Measurements from ENCODE around the gene SMARCAL1.
"Not testable (repeated sequence)": the region's sequence is repeated elsewhere in the genome, so short reads cannot be mapped to it uniquely, and the experiment has no call there.

SMARCAL1 gene

GRCh38 chr2:216502381-216503158 is 90.3 kb downstream of the SMARCAL1 start:
- DNase-seq (ENCODE audit: low read depth), result no peak

DNA sequence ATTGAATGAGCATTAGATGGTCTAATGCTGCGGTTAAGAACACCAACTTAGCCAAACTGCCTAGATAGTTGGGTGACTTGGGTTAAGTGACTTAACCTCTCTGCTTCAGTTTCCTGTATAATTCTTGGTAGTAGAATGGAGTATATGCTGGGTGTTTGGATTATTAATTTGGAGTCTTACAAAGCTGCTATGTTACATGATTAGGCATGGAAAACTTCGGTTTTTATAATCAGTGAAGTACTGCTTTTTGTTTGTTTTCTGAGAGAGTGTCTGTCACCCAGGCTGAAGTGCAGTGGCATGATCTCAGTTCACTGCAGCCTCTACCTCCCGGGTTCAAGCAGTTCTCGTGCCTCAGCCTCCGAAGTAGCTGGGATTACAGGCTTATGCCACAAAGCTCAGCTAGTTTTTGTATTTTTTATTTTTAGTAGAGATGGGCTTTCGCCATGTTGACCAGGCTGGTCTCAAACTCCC is 90.9 kb downstream of the SMARCAL1 start:
- no peak for DNase-seq (ENCODE audit: low read depth)

GRCh38 chr2:216503697-216504375 is 91.6 kb downstream of the SMARCAL1 start:
- no peak for DNase-seq (ENCODE audit: low read depth)

GRCh38 chr2:216504376-216504762 is 92.1 kb downstream of the SMARCAL1 start:
- no peak for DNase-seq (ENCODE audit: low read depth)

DNA sequence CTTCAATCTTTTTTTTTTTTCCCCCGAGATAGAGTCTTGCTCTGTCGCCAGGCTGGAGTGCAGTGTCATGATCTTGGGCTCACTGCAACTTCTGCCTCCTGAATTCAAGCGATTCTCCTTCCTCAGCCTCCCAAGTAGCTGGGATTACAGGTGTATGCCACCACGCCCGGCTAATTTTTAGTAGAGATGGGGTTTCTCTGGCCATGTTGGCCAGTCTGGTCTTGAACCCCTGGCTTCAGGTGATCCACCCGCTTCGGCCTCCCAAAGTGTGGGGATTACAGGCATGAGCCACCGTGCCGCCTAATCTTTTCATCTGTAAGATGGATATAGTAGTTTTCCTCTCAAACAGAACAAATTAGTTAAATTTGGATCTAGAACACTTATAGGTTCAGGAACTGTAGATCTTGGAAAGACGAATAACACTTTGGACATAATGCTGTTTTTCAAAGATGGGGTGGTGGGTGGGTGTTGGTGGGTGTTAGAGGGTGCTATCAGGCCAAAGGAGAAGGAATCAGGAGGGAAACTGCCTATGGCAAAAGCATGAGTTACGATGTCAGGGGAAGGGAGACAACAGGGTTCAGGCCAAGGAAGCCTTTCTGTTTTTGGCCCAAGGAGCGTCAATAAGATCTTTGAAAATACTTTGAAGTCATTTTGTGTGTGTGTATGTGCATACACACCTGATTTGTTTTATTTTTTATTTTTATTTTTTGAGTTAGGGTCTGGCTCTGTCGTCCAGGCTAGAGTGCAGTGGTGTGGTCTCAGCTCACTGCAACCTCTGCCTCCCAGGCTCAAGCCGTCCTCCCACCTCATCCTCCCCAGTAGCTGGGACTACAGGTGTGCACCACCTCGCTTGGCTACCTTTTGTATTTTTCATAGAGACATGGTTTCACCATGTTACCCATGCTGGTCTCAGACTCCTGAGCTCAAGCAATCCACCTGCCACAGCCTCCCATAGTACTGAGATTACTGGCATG is 93.1 kb downstream of the SMARCAL1 start:
- peak; percentile 19 for DNase-seq (ENCODE audit: low read depth)

DNA sequence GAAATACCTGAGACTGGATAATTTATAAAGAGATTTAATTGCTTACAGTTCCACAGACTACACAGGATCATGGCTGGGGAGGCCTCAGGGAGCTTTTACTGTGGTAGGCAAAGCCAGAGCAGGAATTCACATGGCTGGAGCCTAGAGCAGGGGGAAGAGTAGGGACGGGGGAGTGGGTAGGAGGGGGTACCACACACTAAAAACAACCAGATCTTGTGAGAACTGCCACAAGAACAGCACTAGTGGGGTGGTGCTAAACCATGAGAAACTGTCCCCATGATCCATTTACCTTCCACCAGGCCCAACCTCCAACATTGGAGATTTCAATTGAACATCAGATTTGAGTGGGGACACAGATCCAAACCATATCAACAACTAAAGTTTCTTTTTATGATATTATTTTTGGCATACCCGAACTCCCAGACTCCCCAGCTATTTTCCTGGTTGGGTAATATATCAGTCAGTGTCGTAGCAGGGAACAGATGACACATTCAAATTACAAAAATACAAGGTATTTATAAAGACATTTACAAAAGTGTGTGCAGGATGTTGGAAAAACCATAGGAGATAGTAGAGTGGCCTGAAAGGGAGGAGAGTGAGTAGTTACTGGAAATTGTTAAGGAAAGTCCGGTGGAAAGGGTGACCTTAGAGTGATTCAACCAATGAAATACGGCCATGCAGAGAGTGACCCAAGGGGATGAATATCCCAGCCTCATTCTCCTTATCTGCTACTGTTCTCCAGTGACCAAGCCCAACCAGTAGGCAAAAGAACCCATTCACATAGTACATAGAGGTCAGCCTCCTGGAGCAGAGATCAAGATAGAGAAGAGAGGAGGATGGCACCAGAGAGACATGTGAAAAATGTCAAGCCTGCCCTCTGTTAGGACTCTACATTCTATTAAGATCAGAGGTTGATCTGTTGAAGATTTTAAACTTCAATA is 95.2 kb downstream of the SMARCAL1 start:
- peak; percentile 25 for DNase-seq (ENCODE audit: low read depth)

- DNase-seq (ENCODE audit: low read depth), result peak; percentile 22
Observed at GRCh38 chr2:216508229-216508628, 95.9 kb downstream of the SMARCAL1 start.

GRCh38 chr2:216516730-216517350 is 104.6 kb downstream of the SMARCAL1 start:
- DNase-seq (ENCODE audit: low read depth), result peak; percentile 74

DNA sequence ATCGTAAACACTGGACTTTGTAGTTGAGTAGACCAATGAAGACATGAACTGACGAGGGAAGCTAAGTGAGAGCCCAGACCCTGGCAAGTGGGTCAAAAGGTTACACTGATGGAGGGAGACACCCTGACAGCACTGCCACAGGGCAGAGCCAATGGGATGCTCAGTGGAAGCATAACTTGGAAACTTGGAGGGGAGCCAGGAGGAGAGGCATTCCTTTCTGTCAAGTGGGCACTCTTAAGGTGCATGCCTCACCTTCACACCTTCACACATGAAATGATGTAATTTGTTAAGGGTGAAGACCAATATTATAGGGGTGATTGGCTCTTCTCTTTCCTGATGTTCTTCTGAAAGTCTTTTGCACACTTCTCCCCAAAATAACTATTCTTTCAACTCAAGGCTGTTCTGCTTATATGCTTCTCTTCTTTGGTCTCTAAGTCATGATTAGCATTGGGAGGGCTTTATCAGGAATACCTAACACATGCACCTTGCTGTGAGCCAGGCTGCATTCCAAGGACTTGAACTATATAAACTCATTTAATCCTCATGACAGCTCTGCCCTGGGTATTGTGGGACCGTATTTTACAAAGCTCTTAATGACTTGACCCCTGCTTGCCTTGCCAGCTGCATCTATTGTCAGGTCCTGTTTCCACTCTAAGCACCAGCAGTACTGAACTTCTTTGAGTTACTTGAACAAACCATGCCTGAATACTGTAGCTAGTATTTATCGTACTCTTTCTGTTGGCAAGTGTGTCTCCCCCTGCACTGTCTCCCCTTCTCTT is 105.4 kb downstream of the SMARCAL1 start:
- DNase-seq (ENCODE audit: low read depth), result no peak

DNA sequence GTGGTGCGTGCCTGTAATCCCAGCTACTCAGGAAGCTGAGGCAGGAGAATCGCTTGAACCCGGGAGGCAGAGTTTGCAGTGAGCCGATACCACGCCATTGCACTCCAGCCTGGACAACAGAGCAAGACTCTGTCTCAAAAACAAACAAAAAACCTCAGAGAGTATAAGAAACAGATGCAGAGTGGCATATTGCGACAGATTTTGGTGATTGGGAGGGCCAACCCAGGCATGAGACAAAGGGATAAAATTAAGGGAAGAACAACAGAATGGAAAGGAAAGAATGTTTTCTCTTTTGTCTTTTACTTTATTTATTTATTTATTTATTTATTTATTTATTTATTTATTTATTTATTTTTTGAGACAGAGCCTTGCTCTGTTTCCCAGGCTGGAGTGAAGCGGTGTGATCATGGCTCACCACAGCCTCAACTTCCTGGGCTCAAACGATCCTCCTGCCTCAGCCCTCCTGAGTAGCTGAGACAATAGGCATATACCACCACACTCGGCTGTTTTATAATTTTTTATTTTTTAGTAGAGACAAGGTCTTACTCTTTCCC is 106.4 kb downstream of the SMARCAL1 start:
- DNase-seq (ENCODE audit: low read depth), result not testable (repeated sequence)

- DNase-seq (ENCODE audit: low read depth), result peak; percentile 86
Observed at GRCh38 chr2:216519154-216519762, 107.0 kb downstream of the SMARCAL1 start.

GRCh38 chr2:216520112-216520511 is 107.8 kb downstream of the SMARCAL1 start:
- peak; percentile 54 for DNase-seq (ENCODE audit: low read depth)

DNA sequence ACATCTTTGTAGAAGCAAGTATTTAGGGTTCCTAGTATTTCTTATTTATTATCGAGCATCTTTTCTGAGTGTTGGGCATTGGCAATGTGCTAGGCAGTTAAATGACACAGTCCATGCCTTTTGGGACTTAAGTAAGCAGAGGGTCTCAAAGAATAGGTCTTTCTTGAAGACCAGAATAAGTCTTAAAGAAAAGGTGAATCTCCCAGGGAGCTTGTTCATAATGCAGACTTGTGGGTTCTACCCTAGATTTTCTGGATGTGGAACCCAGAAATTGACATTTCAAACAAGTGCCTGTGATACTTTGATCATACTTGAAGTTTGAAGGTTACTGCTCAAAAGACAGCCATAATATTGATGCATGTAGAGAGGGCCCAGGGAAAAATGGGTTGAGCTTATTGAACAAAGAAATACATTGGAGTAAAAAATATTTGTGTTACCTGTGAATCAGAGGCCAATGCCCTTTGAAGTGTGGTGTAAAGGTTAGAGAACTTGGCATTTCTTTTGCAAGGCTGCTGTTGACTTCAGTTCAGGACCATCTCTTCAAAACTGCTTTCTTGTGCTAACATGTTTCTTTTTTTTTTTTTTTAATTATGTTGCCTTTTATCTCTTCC is 110.7 kb downstream of the SMARCAL1 start:
- no peak for DNase-seq (ENCODE audit: low read depth)

DNA sequence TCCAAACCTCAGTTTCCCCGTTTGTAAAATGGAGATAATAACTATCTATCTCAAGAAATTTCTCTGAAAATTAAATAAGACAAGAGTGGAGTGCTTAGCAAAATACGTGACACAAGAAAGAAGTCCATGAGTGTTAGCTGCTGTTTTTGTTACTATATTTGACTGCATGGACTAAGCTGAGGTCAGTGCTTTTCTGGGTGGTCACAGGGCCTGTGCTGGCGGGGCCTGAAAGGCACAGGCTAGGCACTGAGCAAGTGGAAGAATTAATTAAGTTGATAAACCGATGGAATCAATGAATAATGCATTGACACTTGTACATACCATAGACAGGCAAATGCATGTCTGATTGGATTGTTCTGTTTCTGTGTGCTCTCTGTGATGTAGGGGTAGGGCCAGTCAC is 113.7 kb downstream of the SMARCAL1 start:
- no peak for DNase-seq (ENCODE audit: low read depth)

GRCh38 chr2:216526939-216527338 is 114.7 kb downstream of the SMARCAL1 start:
- DNase-seq (ENCODE audit: low read depth), result no peak

- DNase-seq (ENCODE audit: low read depth), result no peak
Observed at GRCh38 chr2:216527600-216527999, 115.3 kb downstream of the SMARCAL1 start.

DNA sequence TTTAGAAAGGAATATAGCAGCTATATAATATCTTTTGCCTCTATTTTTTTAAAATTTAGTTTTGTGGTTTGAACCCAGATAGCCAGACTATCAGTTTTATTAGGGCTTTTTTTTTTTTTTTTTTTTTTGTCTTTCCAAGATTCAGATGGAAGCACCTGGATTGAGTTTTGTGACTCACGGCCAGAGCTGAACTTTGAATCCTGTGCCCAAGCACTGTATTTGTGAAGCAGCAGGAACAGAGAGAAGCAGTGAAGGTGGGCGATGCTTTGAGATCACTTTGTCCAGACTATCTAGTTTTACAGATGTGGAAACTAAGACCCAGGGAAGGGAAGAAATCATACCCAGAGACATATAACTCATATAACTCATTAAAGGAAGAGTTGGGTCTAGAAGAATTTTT is 120.3 kb downstream of the SMARCAL1 start:
- no peak for DNase-seq (ENCODE audit: low read depth)

Data from ELR (cell line).